ENCODE results near the gene CLIP2.
"Not testable (repeated sequence)": the region's sequence is repeated elsewhere in the genome, so short reads cannot be mapped to it uniquely, and the experiment has no call there.

CLIP2 gene

DNA sequence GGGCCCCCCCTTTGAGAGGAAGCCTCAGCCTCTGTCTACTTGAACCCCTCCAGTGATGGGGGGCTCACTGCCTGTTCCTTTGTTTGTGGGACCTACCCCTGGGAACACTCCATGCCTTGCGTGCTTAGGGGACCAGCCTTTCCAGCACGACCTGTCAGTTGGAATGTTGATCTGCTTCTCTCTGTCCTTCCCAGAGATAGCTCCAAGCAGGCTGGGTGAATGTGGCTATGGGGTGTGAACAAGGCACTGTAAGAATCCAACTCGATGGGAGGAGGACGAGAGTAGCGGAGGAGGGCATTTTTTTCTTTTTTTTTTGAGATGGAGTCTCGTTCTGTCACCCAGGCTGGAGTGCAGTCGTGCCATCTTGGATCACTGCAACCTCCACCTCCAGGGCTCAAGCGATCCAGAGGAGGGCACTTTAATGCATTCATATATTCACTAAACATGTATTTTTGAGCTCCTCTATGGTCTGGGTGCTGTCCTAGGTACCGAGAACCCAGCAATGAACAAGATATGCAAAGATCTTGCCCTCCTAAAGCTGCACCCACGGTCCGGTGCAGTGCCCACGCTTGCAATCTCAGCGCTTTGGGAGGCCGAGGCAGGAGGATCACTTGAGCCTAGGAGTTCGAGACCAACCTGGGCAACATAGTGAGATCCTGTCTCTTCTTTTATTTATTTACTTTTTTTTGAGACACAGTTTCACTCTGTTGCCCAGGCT lies 8.5 kb downstream of the CLIP2 start:
- no peak for DNase-seq (ENCODE audit: low read depth)

DNA sequence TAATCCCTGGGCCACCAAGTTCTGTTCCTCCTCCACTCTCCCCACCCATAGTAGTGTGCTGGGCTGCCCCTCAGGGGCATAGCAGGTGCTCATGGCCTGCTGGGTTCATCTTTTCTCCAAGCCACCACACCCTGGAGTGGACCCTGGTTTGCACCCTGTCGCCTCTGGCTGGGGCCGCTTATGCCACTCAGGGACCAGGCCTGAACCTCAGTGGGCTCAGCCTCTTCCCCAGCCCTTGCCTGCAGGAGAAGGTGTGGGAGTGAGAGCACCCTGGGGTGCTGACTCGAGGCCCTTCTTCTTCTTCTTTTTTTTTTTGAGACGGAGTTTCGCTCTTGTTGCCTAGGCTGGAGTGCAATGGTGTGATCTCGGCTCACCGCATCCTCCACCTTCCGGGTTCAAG lies 10.2 kb downstream of the CLIP2 start:
- DNase-seq (ENCODE audit: low read depth) = no peak

DNA sequence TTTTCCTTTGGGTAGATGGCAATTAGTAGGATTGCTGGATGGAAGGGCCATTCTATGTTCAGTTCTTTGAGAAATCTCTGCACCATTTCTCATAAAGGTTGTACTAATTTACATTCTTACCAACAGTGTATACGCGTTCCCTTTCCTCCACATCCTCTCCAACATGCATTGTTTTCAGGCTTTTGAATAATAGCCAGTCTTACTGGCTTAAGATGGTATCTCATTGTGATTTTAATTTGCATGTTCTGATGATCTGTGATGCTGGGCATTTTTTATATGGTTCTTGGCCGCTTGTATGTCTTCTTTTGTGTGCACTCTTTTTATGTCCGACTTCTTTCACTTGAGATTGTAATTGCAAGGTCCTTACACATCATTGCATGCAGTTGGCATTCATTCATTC lies 11.7 kb downstream of the CLIP2 start:
- no peak for DNase-seq (ENCODE audit: low read depth)

DNA sequence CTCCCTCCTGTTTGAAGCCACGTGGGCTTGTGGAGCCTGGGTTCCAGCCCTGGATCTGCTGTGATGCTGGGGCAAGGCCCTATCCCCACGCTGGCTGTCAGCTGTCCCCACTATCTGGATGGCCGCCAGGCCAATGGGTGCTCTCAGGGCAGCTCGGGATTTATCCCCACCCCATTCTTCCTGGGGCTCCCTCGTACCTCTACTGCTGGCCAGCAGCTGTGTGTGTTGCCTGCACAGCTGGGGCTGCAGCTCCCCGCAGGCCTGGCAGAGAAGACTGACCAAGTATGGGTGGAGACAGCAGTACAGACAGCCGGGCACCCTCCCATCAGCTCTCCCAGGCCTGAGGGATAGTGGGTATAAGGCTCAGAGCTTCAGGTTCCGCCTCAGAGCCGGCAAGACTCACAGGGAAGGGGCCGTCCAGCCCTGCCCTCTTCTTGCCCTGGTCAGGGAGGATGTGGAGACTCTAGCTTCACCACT lies 13.6 kb downstream of the CLIP2 start:
- DNase-seq (ENCODE audit: low read depth) = no peak

DNA sequence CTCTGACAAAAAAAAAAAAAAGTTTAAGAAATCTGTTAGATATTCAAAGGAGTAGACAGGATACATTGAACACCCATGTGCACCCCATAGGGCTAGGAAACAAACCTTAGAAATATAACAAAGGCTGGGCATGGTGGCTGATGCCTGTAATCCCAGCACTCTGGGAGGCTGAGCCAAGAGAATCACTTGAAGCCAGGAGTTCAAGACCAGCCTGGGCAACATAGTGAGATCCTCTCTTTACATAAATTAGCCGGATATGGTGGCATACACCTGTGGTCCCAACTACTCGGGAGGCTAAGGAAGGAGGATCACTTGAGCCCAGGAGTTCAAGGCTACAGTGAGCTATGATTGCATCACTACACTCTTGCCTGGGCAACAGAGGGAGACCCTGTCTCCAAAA lies 15.3 kb downstream of the CLIP2 start:
- DNase-seq (ENCODE audit: low read depth) = no peak

DNA sequence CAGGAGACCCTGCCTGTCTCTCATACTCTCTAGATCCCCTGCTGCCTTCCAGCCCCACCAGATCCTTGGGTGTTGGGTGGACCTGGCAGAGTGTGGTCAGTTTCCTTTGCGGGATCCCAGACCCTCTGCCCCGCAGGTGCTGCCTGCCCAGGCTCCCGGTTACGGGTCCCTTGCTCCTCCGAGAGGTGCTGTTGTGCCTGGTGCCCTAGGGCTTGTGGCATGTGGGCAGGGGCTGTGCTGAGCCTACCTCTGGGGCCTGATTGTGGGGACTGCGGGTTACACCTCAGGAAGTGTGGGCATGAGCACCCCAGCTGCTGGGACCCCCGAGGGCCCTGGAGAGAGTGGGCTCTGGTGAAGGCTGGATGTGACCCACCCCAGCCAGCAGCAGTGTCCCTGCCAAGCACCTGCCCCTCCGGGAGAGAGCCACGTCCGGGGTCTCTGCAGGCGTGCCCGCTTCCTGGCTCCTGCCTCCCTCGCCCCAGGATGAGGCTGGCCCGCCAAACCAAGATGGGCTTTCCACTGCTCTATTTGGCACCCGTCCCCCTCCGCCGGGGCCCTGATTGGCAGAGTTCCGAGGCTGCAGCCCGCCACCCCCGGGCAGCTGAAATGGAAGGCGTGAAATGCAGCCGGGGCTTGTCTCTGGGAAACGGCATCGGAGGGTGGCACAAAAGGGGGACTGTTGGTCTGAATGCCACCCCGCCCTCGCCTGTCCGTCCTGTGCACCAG lies 17.0 kb downstream of the CLIP2 start:
- no peak for DNase-seq (ENCODE audit: low read depth)

DNA sequence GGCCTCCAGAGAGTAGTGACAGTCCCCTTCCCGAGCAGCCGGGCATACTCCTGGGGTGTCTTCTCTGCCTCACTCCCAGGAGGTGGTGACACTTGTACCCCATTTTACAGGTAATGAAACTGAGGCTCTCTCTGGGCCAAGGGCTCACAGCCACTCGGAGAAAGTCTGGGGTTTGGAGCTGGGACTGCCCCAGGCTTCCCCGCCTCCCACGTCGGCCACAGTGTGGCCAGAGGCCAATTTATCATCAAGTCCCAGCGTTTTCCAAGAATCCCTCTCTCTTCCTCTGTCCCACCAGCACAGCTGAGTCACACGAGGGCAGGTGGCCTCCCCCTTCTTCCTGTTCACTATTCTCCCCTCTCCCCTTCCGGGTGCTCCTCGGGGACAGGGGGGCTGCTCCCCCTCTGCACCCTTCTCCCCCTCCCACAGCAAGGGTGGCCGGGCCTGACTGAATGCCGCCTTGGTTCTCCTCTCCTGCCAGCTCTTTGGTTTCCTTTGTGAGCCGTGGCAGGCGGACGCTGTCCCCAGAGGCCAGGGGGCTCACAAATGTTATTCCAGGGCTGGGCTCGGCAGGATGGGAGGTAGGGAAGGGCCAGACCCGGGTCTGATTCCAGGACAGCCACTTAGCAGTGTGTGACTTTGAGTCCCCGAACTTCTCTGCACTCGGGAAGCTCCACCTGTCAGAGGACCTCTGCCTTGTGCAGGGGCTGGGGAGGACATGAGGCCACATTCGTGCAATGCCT lies 17.7 kb downstream of the CLIP2 start:
- no peak for DNase-seq (ENCODE audit: low read depth)

DNA sequence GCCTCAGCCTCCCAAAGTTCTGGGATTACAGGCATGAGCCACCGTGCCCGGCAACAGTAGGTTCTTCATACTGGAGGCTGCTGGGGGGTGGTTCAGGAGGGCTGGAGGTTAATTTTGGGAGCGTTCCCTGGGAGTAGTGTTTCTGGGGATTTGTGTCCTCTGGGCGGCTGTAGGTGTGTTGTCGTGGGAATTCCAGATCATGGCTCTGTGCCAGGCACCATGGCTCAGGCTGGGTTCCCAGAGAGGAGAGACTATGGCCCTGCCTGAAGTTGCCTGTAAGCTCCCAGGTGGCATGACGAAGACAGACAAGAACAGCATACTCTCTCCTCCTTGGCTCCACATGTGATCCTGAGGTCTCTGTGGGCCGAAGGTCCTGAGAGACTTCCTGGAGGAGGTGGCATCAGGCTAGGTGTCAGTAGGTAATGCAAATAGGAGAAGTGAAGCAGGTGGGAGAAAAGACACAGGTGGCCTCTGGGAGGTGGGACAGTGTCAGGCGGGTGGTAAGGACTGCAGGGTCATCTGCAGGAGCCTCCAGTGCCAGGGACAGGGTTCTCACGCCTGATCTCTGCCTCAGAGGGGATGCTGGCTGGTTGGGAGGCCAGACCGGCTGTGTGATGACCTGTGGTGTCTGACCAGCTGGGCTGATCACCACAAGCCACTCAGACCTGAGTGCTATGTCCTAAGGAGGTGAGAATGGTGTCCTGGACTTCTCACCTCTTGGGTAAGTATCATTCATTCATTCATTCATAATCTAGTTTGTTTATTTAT lies 18.7 kb downstream of the CLIP2 start:
- no peak for DNase-seq (ENCODE audit: low read depth)

DNA sequence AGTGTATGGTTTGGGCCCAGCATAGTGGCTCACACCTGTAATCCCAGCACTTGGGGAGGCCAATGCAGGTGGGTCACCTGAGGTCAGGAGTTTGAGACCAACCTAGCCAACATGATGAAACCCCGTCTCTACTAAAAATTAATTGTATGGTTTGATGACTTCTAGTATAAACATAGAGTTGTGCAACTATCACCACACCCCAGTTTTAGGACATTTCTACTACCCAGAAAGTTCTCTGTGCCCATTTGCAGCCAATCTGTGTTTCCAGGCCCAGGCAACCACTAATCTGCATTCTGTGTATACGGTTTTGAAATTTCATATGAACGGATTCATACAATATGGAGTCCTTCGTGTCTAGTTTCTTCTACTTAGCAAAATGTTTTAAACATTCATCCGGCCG lies 20.0 kb downstream of the CLIP2 start:
- DNase-seq (ENCODE audit: low read depth) = no peak

DNA sequence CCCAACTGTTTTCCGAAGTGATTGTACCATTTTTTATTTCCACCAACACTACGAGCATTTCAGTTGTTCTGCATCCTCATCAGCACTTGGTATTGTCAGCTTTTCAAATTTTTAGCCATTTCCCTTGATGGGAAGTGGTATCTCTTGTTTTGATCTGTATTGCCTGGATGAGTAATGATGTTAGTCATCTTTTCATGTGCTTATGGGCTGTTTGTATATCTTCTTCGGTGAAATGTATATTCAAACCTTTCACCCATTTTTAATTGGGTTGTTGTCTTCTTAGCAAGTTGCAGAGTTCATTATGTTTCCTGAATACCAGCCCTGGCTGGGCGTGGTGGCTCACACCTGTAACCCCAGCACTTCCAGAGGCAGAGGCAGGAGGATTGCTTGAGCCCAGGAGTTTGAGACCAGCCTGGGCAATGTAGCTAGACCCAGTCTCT lies 22.1 kb downstream of the CLIP2 start:
- DNase-seq (ENCODE audit: low read depth) = no peak

DNA sequence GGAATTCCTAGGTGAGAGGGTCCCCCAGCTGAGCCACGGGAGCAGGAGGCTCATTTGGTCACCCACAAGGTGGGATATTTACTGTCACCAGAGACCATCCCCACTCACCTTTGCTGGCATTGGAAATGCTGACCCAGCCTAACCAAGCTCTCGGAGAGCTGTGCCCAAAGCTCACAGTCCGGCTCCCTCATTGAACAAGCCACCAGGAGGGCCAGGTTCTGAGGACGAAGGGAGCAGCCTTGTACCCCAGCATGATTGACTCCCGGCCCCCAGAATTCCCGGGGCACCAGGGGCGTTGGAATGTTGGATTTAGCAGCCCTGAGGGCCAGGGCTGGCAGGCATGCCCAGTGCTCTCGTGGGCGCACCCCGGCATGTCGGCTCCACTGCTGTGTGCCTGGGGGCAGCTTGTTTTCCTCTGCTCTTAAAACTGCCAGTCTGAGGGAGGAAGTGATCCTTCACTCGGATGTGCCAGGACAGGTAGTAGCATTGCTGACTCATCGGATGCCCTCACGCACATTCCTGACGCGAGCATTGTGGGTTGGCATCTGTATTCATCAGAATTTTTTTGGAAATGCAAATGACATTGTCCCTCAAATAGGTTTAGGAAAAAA lies 23.3 kb downstream of the CLIP2 start:
- no peak for DNase-seq (ENCODE audit: low read depth)

DNA sequence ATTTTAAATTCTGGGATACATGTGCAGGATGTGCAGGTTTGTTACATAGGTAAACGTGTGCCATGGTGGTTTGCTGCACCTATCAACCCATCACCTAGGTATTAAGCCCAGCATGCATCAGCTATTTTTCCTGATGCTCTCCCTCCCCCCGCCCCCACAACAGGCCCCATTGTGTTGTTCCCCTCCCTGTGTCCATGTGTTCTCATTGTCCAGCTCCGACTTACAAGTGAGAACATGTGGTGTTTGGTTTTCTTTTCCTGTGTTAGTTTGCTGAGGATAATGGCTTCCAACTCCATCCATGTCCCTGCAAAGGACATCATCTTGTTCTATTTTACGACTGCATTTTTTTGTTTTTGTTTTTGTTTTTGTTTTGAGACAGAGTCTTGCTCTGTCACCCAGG lies 26.7 kb downstream of the CLIP2 start:
- DNase-seq (ENCODE audit: low read depth) = not testable (repeated sequence)

DNA sequence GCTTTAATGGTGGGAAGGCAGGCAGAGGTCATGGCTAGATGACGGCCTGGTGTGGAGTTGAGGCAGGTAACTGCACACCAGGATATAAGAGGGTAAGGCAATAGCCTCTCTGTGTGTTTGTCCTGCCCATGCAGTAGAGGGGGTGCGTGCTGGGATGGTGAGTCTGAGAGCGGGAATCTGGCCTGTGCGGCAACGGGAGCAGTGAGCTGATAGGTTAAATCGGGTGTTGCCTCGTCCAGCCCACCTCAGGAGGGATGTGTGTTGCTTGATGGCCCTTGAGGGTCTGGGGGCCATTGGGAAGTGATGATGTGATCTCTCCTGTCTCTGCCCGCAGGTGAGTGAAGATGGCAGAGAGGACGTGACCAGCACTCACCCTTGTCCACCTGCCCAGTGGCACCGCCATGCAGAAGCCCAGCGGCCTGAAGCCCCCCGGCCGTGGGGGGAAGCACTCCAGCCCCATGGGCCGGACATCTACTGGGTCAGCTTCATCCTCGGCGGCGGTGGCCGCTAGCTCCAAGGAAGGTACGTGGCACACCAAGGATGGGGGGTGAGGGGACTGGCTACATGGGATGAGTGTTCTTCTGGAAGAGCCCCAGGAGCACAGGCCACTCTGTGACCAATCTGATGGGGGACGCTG lies 28.1 kb downstream of the CLIP2 start:
- no peak for DNase-seq (ENCODE audit: low read depth)

DNA sequence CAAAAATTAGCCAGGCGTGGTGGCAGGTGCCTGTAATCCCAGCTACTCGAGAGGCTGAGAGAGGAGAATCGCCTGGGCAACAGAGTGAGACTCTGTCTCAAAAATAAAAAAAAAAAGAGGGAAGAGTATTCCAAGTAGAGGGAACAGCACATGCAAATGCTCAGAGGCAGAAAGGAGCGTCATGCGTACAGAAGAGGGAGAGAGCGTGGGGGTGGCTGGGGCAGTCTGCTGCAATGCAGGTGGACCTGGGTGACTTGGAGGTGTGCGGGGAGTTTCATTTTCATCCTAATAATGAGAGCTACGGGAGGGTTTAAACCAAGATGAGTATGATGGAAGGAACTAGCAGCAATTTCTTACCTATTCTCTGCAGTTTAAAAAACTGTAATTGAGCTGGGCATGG lies 28.8 kb downstream of the CLIP2 start:
- DNase-seq (ENCODE audit: low read depth) = no peak

DNA sequence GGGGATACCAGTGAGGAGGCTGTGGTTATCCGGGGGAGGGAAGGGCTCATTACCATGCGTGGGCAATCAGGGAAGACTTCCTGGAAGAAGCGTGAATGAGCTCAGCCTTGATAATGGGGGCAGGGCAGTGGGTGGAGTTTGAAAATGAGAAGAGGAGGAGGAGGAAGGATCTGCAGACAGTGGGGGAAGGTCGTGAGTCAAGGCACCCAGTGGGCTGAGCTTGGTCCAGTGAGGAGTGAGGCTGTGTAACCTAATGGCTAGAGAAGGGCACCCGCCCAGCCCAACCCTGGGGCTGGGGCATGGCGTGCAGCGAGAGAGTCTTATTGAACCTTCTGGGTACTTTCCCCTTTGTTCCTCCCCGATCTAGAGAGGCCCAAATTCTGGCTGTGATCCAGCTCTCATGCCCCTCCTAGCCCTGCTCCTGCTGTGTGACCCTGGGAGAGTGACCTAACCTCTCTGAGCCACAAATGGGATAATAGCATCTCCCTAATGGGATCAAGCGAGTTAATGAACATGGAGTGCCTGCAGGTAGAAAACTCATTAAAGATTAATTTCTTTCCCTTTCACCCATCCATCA lies 31.5 kb downstream of the CLIP2 start:
- no peak for DNase-seq (ENCODE audit: low read depth)

DNA sequence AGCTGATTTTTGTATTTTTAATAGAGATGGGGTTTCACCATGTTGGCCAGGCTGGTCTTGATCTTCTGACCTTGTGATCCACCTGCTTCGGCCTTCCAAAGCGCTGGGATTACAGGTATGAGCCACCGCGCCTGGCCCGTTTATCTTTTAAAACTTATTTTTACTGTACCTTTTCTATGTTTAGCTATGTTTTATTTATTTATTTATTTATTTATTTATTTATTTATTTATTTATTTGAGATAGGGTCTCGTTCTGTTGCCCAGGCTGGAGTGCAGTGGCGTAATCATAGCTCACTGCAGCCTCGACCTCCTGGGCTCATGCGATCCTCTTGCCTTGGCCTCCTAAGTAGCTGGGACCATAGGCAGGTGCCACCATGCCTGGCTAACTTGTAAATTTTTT lies 33.7 kb downstream of the CLIP2 start:
- not testable (repeated sequence) for DNase-seq (ENCODE audit: low read depth)

DNA sequence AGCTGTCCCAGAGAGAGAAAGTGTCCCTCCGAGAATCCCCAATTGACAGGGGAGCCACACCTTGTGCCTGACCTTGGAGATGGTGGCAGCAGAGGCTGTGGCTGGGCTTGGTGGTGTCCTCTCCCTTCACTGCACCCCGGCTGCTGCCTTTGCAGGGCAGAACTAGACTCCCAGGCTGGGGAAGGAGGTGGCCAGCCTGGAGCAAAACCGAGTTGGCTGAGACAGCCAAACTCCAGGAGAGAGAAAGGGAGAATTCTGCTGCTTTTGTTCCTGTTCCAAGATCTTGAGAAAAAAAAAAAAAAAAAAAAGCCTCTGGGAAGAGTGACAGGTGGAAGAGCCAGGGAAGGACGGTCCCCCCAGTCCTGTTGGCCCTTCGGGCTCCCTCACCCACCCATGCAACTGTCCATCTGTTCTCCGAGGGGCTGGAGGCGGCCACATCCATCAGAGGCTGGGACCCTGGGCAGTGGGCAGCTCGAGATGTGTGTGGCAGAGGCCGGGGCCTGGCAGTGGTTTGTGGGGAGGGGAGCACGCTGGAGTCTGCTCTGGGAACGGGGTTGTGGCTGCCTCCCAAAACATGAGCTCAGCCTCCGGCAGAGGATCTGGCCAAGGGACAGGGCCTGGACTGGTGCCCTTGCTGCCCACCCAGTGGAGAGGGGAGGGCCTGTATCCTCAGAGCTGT lies 35.5 kb downstream of the CLIP2 start:
- DNase-seq (ENCODE audit: low read depth) = no peak

DNA sequence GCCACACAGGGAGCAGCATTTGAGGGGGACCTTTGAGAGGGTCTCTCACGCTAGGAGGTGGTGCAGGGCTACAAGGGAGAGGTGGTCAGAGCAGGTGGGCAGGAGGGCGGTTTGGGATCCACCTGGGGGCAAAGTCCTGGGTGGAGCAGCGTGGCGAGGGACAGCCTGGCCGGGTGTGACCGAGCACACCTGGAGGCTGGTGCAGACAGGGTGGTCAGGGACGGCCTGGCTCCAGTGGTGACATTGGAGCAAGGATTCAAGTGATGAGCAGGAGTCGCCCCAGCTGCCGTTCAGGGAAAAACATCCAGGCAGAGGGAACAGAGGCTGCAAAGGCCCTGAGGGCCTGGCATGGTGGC lies 36.0 kb downstream of the CLIP2 start:
- no peak for DNase-seq (ENCODE audit: low read depth)

DNA sequence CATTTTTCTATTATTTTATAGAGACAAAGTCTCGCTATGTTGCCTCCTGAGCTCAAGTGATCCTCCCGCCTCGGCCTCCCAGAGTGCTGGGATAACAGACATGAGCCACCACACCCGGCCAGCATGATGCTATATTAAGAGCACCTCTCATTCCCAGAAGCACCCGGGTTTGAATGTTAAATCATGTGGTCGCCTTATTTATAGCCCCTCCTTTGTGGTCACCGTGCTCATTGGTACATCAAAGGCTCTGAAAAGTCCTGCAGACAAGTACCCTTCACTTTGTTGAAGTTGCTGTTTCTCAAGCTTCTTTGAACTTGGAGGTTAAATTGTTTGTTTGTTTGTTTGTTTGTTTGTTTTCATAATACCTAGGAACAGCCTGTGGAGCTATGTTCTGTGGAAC lies 40.0 kb downstream of the CLIP2 start:
- no peak for DNase-seq (ENCODE audit: low read depth)

DNA sequence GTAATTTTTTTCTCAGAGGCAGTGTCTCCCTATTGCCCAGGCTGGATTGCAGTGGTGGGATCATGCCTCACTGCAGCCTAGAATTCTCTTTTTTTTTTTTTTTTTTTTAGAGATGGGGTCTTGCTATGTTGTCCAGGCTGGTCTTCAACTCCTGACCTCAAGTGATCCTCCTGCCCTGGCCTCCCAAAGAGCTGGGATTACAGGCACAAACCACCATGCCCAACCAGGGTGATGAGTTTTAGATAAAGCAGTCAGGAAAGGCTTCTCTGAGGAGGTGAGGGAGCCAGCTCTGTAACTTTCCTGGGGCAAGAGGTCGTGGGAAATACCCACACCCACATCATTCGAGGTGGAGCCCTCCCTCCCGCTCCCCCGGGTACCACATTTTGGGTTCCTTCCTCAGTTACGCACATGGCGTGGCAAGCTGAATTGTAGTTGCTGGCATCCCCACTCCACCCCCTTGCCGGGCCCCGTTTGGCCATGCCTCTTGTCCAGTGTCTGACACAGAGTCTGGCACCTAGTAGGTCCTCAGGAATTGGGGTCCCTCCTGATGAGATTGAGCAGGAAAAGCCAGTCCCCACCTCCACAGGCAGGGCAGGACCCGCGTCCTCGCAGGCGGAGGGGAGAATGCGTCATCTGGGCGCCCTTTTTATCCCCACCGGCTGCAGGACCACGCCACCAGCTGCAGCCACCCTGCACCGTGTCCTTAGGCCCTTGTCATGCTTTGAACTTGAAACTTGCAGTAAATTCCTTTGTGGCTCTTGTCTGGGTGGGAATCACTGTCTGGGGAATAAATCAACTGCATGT lies 43.4 kb downstream of the CLIP2 start:
- DNase-seq (ENCODE audit: low read depth) = no peak
